HUES48 (cell line): ENCODE data around the gene REG3A.

Experiments
- H3K27ac ChIP-seq: one replicate; pipeline ENCODE4 v1.7.0; 2013; ENCODE audit warnings: low read depth, low read length, inconsistent platforms
- H3K27me3 ChIP-seq: 2 replicates; pipeline ENCODE4 v1.6.1; 2013; ENCODE audit warnings: mild to moderate bottlenecking, low read length; ENCODE audit not compliant: control insufficient read depth, insufficient read depth
- H3K36me3 ChIP-seq: 2 replicates; pipeline ENCODE4 v1.6.1; 2013; ENCODE audit warnings: low read length; ENCODE audit not compliant: control insufficient read depth, insufficient read depth
- H3K4me1 ChIP-seq: 2 replicates; pipeline ENCODE4 v1.6.1; 2013; ENCODE audit warnings: mild to moderate bottlenecking, low read length; ENCODE audit not compliant: control insufficient read depth, insufficient read depth
- H3K4me3 ChIP-seq: 2 replicates; pipeline ENCODE4 v1.5.1; 2013; ENCODE audit warnings: mild to moderate bottlenecking, low read depth, low read length
- H3K9ac ChIP-seq: 2 replicates; pipeline ENCODE4 v1.6.1; 2013; ENCODE audit warnings: mild to moderate bottlenecking, low read depth, low read length, moderate library complexity
- H3K9me3 ChIP-seq: 2 replicates; pipeline ENCODE4 v1.6.1; 2013; ENCODE audit warnings: low read length; ENCODE audit not compliant: control insufficient read depth, insufficient read depth

The REG3A gene

GRCh38 chr2:79122676-79123075 lies 36.9 kb downstream of the REG3A start:
- H3K4me3 ChIP-seq: no peak overlapping the region
- H3K27ac ChIP-seq: no peak overlapping the region
- no peaks in the 10 kb centered on the region for H3K27me3 ChIP-seq
- no peaks in the 10 kb centered on the region for H3K4me1 ChIP-seq
- H3K9ac ChIP-seq: no peak overlapping the region
- no peaks in the 10 kb centered on the region for H3K36me3 ChIP-seq
- no peaks in the 10 kb centered on the region for H3K9me3 ChIP-seq

DNA sequence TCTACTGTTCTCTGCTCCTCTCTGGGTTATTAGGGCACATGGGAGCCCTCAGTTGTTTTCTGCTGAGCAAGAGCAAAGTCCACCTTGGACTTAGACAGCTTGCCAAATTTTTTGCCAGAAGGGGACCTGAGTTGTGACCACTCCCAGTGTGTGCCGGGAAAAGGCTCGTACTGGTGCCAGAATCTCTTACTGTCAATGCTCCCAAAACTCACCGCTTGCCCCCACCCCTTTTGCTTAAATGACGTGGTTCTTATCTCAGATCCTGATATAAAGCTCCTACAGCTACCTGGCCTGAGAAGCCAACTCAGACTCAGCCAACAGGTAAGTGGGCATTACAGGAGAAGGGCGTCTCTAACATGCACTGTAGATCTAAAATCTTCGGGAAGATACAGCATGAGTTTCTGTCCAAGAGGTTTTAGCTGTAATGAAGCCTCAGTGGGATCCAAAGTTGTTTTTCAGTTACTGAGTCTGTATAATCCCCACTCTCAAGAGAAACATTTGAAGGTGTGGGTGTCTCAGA lies 39.3 kb downstream of the REG3A start, which contains the start of gene REG1A:
Gene REG1A, plus strand, starts transcription at position 295 of the 520 bp plus-strand sequence. CDS start 374 bp downstream, outside the sequence.
- Histone ChIP-seq H3K4me3 (no peak within 1 kb of the TSS), H3K27ac (no peak within 1 kb of the TSS), H3K9ac (no peak within 1 kb of the TSS), H3K27me3 (no peaks in the 10 kb centered on the region), H3K36me3 (no peaks in the 10 kb centered on the region), H3K4me1 (no peaks in the 10 kb centered on the region), H3K9me3 (no peaks in the 10 kb centered on the region)

DNA sequence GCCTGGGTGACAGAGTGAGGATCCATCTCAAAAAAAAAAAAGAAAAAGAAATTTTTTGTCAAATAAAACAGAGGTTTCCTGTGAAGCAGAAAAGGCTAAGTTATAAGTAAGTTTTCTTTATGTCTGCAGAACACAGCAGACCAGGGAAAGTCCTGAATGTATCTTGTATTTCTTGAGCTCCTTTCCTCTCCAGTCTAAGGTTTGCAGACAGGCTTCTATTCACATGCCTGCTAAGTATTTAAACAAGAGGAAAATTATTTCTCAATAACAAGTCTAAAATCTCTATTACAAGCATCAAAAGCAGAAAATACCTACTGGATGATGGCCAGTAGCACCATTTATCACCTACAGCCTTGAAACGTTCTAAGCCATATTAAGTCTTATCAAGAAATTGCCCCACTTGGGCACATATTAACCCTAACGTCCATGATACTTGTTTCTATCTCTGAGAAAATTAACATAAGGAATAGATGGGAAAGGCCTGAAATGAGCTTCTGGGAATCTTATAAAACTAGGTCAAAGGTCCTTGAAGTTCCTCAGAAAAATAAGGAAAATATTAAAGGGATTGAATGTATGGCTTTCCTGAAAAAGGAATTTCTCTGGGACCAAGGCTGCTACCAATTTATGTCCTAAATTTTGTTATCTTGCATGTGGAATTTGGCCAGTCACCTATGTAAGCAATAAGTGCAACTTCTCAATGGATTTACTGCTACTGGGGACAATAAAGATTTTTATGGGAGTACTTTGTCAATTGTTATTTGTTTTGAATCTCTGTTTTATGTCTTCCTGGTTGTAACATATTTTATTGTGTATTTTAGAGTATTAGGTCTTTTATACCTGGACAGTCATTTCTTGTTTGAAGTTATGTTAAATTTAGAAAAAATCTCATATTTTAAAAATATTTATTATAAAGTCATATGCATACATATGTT lies 42.3 kb downstream of the REG3A start:
- Histone ChIP-seq H3K27ac (no peak overlapping the region), H3K27me3 (no peaks in the 10 kb centered on the region), H3K9me3 (no peaks in the 10 kb centered on the region), H3K4me3 (no peak overlapping the region), H3K9ac (no peak overlapping the region), H3K36me3 (no peaks in the 10 kb centered on the region), H3K4me1 (no peaks in the 10 kb centered on the region)

GRCh38 chr2:79114797-79115494 lies 44.6 kb downstream of the REG3A start:
- no peak overlapping the region for H3K9ac ChIP-seq
- H3K36me3 ChIP-seq: no peaks in the 10 kb centered on the region
- no peaks in the 10 kb centered on the region for H3K4me1 ChIP-seq
- no peak overlapping the region for H3K4me3 ChIP-seq
- H3K9me3 ChIP-seq: no peaks in the 10 kb centered on the region
- no peak overlapping the region for H3K27ac ChIP-seq
- H3K27me3 ChIP-seq: no peaks in the 10 kb centered on the region

DNA sequence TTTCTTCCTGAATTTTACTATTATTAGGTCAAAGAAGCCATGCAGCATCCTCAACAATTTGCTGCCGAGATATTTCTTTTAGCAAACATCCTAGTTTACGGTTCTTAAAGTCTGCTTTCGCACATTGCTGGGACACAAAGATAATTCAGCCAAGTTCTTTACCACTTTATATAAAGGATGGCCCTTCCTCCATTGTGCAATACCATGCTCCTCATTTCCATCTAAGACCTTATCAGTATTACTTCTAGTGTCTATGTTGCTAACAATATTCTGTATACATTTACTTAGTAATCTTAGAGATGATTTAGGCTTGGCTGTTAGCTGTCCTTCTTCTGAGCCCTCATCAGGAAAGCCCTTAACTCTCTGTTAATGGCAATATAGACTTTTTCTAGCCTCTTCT lies 47.3 kb downstream of the REG3A start:
- Histone ChIP-seq H3K27me3 (no peaks in the 10 kb centered on the region), H3K36me3 (no peaks in the 10 kb centered on the region), H3K27ac (no peak overlapping the region), H3K9me3 (no peaks in the 10 kb centered on the region), H3K4me3 (no peak overlapping the region), H3K4me1 (no peaks in the 10 kb centered on the region), H3K9ac (no peak overlapping the region)
